GM04504 (cell line): Measurements from ENCODE around the gene THSD4.
A peak's percentile ranks its signal among the peaks of the same experiment; 100 is the strongest.
"Not testable (repeated sequence)": the region's sequence is repeated elsewhere in the genome, so short reads cannot be mapped to it uniquely, and the experiment has no call there.

Experiments
- DNase-seq: peaks from one replicate; pipeline ENCODE4 v3.0.0-alpha.2; 2012; ENCODE audit warnings: low read depth

THSD4 gene

DNA sequence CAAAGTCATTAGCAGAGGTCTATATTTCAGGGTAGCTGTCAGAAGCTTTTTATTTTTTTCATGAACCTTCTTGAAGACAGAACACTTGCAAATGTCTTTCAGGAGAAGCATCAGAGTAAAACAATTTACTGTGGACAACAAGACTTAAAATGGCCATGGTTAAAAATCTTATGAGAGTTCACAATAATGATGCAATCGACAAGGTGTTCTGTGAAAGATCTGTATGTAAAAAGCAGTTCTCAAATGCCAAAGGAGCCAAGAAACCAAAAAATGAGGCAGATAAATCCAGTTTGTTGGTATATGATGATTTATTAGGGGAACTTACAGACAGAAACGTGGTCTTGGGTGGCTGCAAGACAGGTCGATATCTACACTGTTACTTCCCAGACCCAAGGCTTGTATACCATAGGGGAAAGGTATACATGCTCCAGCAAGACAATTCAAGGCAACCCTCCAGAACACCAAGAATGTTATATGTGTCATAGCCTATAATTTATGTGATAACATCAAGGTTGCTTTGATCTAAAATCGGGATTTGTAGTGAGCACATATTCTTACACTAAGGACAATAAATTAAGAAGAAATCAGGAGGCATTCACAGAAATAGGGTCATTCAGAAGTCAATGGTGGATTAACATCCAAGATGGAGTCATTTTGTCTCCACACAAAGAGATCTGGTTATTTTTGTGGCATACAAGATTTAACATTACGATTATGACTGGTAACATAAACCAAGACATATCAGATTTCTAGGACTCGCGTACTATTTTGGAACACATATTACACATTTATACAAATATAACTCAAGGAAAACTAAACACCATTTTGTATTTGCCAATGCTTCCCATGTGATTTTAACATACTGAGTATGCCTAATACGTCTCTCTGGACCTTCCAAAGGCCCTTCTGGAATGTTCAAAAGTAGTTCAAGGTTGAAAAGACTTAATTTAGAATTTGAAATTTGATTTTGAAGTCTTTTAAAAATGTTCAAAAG is 316.4 kb downstream of the THSD4 start:
- no peak for DNase-seq

DNA sequence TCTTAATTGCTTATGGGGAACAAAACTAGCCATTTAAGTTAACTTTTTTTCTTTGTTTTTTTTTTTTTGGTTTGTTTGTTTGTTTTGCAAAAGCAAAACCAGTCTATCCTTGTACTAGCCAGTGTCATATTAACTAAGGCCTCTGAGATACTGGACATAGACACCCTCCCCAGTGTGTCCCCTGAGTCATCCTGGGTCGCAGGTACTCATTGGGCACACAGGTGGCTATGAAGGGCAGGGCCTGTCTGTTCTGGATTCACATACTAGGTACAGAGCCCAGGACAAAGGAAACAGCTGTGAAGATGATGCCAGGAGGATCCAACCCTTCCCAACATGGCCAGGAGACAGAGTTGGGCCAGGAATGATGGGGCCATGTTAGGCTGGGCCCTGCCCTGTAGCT is 318.1 kb downstream of the THSD4 start:
- DNase-seq = no peak

DNA sequence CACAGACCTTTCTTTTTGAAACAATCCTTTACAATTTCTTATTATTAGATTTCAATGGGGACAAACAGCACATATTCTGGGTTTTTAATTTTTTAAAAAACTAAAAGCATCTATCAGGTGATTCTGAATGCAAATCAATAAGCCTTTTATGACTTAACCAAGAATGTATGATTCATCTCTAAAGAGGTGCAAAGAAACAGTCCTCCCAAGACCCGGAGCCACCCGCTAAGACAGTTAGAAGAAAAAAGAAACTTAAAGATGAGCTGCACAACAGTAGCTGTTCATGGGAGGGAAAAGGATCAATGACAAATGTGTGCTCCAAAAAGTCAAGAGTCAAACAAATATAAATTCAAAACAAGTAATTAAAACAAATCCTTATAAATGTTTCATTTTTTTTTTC is 319.5 kb downstream of the THSD4 start:
- no peak for DNase-seq

DNA sequence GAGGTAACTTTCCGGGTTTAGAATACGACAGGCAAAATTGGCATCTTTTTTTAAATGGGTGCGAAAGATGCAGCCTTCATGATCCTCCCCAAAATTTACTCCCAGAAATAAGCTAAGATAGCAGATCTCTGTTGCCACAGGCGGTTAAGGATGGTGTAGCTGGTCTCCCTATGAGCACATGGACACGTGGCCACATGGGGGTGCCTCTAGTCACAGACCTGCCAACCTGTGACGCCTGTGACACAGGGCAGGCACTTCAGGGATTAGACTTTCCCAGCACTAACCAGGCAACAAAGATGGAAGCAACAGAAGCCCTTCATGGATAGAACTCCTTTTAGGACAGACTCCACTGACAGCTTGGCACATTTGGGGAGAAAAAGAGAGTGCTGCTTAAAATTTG is 320.3 kb downstream of the THSD4 start:
- DNase-seq = no peak

DNA sequence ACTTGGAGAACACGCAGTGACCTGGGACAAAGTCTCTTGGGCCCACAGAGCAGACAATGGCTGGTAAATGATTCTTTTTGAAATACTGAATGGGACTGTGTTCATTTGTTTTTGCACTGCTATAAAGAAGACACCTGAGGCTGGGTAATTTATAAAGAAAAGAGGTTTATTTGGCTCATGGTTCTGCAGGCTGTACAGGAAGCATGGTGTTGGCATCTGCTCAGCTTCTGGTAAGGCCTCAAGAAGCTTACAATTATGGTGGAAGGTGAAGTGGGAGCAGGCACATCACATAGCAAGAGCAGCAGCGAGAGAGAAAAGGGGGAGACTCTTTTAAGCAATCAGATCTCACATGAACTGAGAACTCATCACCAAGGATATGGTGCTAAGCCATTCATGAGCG is 321.6 kb downstream of the THSD4 start:
- DNase-seq = no peak

DNA sequence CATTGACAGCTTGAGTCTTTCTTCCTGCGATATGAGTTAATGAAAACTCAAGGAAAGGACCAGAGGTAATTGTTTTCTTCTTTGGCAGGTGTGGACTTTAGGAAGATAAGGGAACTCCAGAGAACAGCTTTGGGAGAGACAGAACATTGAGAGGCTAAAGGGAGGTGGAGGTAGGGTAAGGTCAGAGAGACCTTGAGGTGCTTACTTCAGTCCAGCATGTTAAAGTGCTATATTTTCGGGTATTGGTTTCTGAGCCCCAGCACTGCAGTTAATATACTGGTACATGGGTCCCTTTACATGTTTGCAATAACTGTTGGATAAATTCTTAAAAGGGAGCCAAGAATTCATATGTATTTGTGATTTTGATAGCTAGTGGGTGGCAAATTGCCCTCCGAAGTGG is 322.1 kb downstream of the THSD4 start:
- no peak for DNase-seq

DNA sequence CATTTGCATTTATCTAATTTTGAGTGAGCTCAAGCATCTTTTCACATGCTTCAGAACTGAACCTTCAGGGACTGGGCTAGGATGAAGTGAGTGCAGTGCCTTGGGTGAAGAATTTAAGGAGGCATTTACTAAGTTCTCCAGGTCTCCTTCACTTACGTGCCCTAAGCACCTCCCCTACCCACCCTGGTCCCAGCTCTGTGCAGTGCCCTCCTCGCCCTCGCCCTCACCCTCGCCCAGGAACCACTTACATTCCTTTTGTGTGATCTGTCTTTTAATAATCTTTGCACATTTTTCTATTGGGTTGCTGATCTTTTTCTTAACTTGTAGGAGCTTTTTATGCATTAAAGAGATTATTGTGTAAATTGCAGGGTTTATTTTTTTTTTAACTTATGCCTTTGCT is 322.6 kb downstream of the THSD4 start:
- no peak for DNase-seq

DNA sequence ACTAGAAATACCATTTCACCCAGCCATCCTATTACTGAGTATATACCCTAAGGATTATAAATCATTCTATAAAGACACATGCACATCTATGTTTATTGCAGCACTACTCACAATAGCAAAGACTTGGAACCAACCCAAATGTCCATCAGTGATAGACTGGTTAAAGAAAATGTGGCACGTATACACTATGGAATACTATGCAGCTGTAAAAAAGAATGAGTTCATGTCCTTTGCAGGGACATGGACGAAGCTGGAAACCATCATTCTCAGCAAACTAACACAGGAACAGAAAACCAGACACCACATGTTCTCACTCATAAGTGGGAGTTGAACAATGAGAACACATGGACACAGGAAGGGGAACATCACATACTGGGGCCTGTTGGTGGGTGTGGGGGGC is 324.2 kb downstream of the THSD4 start:
- not testable (repeated sequence) for DNase-seq

DNA sequence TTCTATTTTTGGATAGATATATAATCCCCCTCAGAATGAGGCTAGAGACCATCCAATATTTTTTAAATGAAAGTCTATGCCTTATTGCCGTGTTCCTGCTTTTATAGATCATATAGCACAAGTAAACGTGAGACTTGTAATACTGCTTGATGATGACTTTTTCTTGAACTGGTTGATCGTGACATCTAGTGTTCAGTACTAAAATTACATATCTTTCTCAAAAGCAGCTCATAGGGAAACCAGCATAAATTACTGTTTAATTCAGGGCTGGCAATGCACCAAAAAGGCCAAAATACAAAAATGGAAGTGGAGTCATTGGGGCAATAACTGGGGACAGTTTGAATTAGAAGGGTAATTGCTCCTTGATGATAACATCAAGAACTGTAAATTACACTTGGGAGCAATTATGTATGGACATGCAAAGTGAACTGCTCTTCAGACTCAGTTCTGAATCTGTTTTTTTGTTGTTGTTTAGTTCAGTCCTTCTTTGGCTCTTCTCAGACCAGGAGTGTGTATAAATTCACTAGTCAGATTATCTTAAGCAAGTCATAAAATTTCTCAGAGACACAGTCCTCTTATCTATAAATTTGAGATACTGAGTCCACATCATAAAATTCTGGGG is 325.3 kb downstream of the THSD4 start:
- peak; percentile 40 for DNase-seq

DNA sequence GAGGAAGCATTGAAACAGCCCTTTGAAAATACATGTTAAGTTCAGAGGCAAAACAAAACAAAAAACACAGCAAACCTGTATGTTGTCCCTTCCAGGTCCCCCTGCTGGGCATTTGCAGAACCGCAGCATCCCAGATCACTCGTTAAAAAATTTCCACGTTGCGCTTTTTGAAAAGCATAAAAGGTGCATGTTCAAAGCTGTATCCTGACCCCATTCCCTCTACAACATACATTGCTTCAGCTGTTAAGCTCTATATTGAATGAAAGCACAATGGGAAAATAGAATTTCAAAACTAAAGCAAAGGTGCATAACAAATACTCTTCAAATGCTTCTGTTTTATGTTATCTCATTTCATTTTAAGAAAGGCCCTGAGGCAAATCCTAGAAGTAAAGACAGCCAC is 328.3 kb downstream of the THSD4 start:
- no peak for DNase-seq

DNA sequence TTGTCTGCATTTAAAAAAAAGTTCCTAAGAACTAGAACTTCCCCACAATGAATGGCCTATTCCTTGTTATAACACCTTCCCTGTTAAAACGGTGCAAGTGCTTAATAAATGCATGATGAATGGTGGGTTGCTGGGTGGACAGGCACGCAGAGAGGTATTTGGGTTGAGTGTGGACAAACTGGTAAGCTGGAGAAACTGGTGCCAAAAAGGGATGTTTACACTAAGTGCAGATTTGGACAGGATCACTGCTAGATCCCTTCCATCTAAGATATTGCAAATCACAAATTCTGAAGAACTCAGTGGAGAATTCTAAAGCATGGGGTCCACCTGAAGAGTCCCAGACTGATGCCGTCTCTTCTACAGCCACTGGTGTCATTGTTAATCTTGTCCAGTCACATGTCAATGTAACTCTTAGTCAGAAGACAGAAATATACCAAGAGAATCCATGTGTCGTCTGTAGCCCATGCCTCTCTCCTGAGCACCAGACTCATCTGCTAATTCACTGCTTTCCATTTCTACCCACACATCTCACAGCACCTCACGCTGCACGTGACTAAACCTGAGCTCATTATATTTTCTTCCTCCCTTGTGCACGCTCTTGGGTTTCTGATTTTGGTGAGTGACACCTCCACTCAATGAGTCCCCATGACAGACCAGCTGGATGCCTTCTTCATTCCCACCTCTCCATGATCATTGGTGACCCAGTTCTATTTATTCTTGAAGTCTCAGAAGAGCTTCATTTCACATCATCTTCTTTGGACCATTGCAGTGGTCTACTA is 328.9 kb downstream of the THSD4 start:
- no peak for DNase-seq

DNA sequence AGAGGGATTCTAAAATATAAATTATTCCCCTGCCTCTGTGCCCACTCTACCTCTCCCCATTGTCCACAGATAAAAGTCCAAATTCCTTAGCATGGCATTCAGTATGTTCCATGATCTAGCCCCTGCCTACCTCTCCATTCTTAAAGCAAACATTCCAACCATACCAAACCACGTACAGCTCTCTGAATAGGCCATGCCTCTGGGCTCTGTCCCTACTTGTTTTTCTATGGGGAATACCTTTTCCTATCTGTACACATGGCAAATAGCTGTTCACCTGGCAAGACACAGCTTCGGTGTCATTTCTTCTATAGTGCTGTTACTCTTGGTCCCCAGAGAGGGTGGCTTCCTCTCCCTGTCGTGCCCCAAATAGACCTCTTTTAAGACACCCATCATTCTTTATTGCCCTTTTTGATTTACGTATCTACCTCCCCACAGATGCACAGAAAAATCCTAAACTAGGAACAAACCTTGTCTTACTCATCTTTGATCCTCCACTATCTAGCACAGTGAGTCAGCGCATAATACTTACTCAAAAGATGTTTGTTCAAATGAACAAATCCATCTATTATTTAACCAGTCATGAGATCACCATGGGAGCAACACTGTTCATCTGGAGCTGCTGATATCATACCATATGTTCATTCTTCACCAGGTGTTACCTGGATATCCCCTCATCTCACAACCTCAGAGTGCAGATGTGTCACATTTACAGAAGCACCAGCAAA is 329.8 kb downstream of the THSD4 start:
- DNase-seq = no peak

DNA sequence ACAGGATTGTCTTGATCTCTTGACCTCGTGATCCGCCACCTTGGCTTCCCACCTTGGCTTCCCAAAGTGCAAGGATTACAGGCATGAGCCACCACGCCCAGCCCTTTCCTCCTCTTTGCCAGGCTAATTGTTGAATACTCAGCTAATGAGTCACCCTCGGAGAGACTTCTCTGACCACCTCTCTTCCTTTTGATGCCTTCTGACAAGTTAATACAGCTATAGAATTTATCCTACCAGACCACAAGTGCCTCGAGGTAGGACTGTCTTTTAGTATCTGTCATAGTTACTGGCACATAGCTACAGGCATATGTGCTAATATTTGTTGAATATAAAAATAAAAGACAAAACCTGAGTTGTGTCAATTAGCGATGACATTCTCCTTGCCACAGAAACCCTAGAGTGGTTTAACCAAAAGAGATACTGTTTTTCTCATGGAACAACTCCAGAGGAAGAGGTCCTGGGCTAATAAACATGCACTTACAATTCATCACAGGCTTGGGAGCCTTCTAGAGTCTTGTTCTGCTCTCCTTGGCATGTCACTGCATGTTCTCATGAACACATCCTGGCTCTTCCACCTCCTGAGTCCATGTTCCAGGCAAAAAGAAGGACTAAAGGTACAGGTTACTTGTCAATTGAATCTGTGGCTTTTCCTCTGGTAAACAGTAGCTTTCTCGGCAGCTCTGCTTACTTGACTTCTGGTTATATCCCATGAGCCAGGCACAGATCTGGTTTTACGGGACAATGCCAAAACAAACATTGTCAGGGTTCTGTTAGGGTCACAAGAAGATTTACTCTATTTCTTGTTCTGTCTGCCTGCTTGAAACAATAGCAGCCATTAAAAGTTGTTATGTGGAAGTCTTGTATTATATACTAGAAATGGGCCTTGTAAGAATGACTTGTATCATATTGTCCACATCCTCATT is 332.3 kb downstream of the THSD4 start:
- no peak for DNase-seq

DNA sequence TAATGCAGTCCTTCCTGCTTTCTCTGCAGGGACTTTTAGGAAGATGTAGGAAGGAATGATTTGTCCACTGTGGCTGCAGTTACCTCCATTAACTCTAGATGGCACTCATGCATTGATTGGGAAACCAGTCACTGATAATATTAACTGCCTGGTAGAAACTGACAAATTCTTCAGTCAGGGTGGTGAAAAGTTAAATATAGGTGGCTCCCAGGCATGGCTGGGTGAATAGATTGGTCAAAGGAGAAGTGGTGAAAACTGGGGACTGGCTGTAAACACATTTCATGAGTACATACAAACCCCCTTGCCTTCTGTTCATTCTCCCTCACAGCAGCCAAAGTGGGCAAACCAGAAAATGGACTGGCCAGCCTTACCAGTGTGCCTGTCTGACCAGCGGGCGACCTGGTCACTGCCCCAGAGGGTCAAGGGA is 333.4 kb downstream of the THSD4 start:
- peak; percentile 42 for DNase-seq

DNA sequence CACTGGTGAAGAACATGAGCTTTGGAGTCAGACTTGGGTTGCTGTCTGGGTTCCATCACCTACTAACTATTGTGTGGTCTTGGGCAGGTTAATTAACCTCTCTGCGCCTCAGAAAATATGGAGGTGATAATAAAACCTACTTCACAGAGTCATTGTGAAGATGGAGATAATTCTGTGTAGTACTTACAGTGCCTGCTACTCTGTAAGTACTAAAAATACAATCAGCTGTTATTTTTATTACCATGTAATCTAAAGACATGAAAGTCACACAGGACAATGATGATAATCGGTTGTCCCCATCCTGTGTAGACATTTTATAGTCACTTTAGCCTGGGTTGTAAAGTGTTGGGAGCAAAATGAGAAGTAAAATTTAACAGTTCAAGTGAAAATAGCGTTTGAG is 334.1 kb downstream of the THSD4 start:
- DNase-seq = no peak

DNA sequence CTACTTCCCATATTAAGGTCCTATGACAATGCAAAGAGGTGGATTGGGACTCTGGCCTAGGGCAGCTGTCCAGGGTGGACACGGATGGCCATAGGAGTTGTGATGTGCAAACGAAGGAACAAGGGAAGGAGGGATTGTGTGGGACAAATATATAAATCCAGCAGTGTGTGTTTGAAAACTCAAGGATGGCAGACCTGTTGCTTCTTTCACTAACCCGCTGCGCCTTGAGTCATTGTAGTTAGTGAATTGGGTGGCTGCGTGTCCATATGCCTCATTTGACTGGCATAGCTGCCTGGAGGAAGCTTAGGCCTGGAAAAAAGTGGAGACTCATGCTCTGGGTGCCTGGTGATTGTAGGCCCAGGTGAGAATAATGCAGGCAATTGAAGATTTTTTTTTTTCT is 334.7 kb downstream of the THSD4 start:
- no peak for DNase-seq

DNA sequence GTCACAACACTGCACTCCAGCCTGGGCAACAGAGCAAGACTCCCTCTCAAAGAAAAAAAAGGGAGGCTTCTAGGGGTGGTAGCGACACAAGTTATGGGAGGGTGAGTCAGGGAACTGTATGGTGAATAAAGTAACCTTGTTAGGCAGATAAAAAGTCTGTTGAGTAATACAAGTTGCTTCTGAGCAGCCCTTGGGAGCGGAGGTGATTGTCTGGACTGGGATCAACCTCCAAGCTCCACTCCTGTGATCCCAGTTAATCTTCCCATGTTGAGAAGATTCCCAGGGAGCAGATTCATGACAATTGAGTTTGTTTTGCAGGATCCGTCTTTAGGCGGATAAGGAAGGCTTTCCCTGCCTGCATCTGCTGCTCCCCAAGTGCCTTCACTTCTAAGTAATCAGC is 335.9 kb downstream of the THSD4 start:
- no peak for DNase-seq

DNA sequence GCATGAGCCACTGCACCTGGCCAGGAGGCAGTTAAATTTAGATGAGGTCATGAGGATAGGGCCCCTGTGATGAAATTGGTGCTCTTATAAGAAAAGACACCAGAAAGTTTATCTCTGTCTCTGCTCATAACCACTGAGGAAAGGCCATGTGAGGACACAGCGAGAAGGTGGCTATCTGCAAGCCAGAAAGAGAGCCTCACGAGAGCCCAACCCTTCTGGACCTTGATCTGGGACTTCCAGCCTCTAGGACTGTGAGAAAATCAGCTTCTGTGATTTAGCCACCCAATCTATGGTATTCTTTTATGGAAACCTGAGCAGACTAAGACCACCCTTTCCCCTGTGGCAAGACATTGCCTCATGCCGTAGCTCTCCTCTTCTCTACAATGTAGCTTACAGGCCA is 337.6 kb downstream of the THSD4 start:
- DNase-seq = no peak

DNA sequence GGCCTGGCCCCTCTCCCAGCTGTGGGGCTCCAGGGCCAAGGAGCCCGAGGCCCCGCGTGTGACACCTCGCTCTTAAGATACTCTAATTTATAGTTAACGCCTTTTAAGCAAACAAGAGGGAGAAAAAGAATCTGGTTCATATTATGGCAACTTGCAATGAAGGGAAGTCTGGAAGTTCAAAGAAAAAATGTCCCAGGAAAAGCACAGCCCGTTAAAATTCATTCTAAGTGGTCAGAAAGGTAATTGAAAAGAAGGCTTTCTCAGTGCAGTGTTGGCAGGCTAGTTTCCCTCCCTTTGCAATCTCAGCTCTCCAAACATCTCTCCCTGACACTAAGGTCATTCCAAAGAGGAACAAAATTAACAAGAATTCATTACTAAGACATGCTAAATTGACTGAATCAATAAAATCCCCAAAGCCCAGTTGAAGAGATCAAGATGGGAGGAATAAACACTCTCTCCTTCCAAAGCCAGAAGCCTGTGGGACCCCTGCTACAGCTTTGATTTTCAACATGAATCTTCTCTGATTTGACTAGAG is 339.3 kb downstream of the THSD4 start:
- DNase-seq = no peak

DNA sequence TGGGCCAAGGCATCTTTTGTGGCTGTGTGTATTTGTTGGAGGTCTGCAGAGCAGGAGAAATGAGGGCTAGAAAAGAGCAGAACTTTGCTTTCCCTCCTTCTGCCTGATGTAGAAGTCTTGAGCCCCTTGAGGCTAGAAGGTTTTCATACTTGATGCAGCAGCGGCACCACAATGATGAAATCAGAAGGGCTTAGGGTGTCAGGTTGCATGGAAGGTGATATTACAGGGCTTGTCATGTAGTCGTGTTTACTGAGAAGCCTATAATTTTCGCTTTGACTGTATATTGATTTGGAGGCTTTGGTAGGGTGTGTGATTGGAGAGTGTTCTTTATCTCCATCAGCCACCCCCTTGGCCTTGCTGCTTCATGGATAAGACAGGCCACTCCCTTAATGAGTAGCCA is 339.8 kb downstream of the THSD4 start:
- DNase-seq = no peak

DNA sequence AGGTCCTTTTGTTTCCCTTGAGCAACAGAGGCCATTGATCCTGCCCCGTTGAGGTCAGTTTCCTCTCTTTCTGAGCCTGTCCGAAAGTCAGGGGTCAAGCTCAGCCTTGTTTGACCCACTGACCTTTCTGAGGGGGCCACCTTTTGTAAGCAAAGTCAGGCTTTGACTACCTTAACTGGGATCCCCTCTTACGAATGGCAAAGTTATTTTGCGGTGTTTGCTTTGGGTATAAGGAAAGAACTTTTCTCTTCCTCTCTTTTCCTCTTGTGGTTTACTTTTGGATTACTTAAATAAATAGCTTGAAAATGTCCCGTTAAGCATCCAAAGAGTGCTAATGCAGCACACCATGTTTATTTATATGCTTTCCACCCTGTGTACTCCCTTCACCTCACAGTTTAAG is 340.6 kb downstream of the THSD4 start:
- no peak for DNase-seq
